ENCODE measurements around the gene KLHDC2. TPM values are rescaled to one million over a fixed set of nuclear protein-coding genes. Genes with fewer than 3 reads are reported as not detected.
"Not testable (repeated sequence)": the region's sequence is repeated elsewhere in the genome, so short reads cannot be mapped to it uniquely, and the experiment has no call there.

KLHDC2 gene
- total and polyA plus RNA-seq, 7 donors, result 37.4 to 111 (median 80.9) TPM

DNA sequence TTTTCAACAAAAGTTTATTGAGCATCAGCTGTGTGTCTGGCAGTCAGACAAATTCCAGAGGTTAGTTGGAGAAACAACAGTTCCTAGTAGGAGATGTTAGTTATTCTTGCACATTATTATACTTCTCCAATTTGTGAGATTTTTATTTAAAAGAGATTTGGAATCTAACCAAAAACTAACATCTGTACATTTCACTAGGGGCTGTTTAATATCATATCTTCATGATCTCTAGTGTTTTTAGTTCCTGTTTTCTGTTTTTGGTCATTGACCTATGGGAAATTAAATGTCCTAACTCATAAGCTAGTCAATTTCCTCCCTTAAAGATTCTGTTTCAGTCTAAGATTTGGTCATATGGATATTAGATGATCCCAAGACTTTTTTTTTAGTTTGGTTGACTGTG is 34.1 kb upstream of the KLHDC2 start:
- no peaks in the 10 kb centered on the region for H3K27me3 ChIP-seq
- no peak overlapping the region for H3K27ac ChIP-seq
- DNase-seq, result no peak
- H3K9me3 ChIP-seq, result no peaks in the 10 kb centered on the region
- no peak for TF ChIP-seq EP300 (IDR thresholded peaks at IDR 0.05)
- TF ChIP-seq CTCF (IDR thresholded peaks at IDR 0.05), result no peak
- no peak for TF ChIP-seq POLR2AphosphoS5 (IDR thresholded peaks at IDR 0.05)
- TF ChIP-seq POLR2A (IDR thresholded peaks at IDR 0.05), result no peak
- no peak overlapping the region for H3K4me3 ChIP-seq
- no peaks in the 10 kb centered on the region for H3K4me1 ChIP-seq
- intact Hi-C loops (cut with DNase I), result no loop called here
- peaks cover 0 to 59% (median 7%) of the 10 kb centered on the region in 4 donors for H3K36me3 ChIP-seq

- intact Hi-C loops (cut with DNase I); H3K9me3 ChIP-seq; DNase-seq; H3K27ac ChIP-seq; H3K4me3 ChIP-seq; H3K4me1 ChIP-seq; H3K27me3 ChIP-seq: not testable (repeated sequence)
- WGBS, 2 donors, result 87 to 98% methylated on average over 4 of the region's 4 CpGs
- H3K36me3 ChIP-seq, result peaks cover 0 to 62% (median 10%) of the 10 kb centered on the region in 4 donors
These were observed 32.3 kb upstream of the KLHDC2 start for GRCh38 chr14:49735669-49736068.

DNA sequence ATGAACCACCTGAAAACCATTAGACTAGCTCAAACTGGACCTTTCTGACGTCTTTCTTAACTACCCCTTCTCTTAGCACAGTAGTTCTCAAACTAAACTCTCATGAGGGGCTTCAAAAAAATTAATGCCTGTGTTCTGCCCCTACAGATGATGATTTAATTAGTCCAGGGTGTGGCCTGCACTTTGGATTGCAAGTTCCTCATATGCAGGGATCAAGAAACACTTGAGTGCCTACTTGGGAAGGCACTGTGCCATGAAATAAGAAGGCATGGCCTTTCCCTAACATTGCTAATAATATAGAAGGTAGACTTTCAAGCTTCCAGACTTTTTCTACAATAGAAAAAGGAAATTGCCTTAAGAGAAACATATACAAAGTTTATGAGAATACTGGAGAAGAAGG is 22.8 kb upstream of the KLHDC2 start:
- 86 to 91% methylated on average over 1 of the region's 1 CpG for WGBS, 2 donors
- Histone ChIP-seq H3K9me3 (no peaks in the 10 kb centered on the region), H3K4me3 (no peak overlapping the region), H3K27me3 (no peaks in the 10 kb centered on the region), H3K27ac (no peak overlapping the region), H3K36me3 (peaks cover 6 to 81% (median 16%) of the 10 kb centered on the region in 4 donors), H3K4me1 (no peaks in the 10 kb centered on the region)
- TF ChIP-seq CTCF (IDR thresholded peaks at IDR 0.05), result no peak
- TF ChIP-seq POLR2A (IDR thresholded peaks at IDR 0.05), result no peak
- TF ChIP-seq POLR2AphosphoS5 (IDR thresholded peaks at IDR 0.05), result no peak
- TF ChIP-seq EP300 (IDR thresholded peaks at IDR 0.05), result no peak
- intact Hi-C loops (cut with DNase I), result no loop called here
- DNase-seq, result no peak

DNA sequence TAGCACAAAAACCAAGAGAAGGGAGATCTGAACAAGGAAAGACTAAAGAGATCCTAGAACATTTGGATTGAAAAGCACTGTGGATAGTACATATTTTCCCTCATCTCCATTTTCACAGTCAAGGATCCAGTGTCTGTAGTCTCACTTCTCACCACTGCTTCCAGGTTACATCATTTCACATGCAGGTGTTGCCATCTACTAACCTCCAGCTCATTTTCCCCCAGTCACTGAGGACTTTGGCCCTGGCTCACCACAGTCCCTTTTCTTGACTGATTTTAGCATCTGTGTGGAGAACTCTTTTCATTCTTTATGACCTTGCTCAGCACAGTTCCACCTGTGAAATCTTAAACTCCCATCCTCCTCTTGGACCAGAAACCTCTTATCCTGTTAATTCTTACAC is 21.5 kb upstream of the KLHDC2 start:
- H3K9me3 ChIP-seq; intact Hi-C loops (cut with DNase I); H3K27ac ChIP-seq; DNase-seq; H3K27me3 ChIP-seq; H3K4me3 ChIP-seq; H3K4me1 ChIP-seq: not testable (repeated sequence)
- peaks cover 0 to 78% (median 10%) of the 10 kb centered on the region in 4 donors for H3K36me3 ChIP-seq

- Histone ChIP-seq H3K4me1 (no peaks in the 10 kb centered on the region), H3K27me3 (no peaks in the 10 kb centered on the region), H3K4me3 (no peak overlapping the region), H3K27ac (no peak overlapping the region), H3K9me3 (no peaks in the 10 kb centered on the region), H3K36me3 (peaks cover 0 to 31% (median 3%) of the 10 kb centered on the region in 4 donors)
- intact Hi-C loops (cut with DNase I), result no loop called here
- DNase-seq, result no peak
- WGBS, 2 donors, result 66 to 82% methylated on average over 5 of the region's 5 CpGs
- TF ChIP-seq CTCF (IDR thresholded peaks at IDR 0.05) (no peak), EP300 (IDR thresholded peaks at IDR 0.05) (no peak), POLR2AphosphoS5 (IDR thresholded peaks at IDR 0.05) (no peak), POLR2A (IDR thresholded peaks at IDR 0.05) (no peak)
These were observed 13.3 kb upstream of the KLHDC2 start for GRCh38 chr14:49754570-49755097.

GRCh38 chr14:49755378-49755777 is 12.6 kb upstream of the KLHDC2 start:
- TF ChIP-seq CTCF (IDR thresholded peaks at IDR 0.05) (no peak), EP300 (IDR thresholded peaks at IDR 0.05) (no peak), POLR2A (IDR thresholded peaks at IDR 0.05) (no peak), POLR2AphosphoS5 (IDR thresholded peaks at IDR 0.05) (no peak)
- H3K36me3 ChIP-seq, result peaks cover 0 to 24% (median 3%) of the 10 kb centered on the region in 4 donors
- DNase-seq, result no peak
- intact Hi-C loops (cut with DNase I), result no loop called here
- H3K27ac ChIP-seq, result no peak overlapping the region
- H3K4me1 ChIP-seq, result no peaks in the 10 kb centered on the region
- H3K4me3 ChIP-seq, result no peak overlapping the region
- H3K9me3 ChIP-seq, result no peaks in the 10 kb centered on the region
- WGBS, 2 donors, result 86% methylated on average over 3 of the region's 3 CpGs
- H3K27me3 ChIP-seq, result no peaks in the 10 kb centered on the region

Measured in sigmoid colon (tissue), 7 donors.